ENCODE results near the gene CMTM4.

DNA sequence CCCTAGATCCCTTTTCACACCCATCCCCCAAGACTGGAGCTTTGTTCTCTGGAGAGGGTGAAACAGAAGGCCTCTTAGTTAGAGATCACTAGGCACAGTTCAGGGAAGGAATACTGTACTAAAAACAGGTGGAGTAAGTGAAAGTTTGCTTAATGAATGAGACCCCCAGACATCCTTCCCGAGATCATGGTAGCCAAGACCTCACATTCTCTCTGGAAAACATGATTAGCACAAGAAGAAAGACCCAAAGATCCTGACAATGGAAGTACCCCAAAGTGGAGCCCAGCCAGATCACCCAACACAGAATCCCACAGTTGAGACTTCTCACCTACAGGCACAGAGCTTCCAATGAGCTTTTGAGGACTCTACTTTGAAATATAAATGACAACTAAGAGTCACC, 3.4 kb upstream of the CMTM4 start:
- TF ChIP-seq ZC3H10 (CRISPR knock-in tag; IDR thresholded peaks at IDR 0.05) (no peak), ZFP30 (CRISPR knock-in tag; IDR thresholded peaks at IDR 0.05) (no peak), PATZ1 (CRISPR knock-in tag; IDR thresholded peaks at IDR 0.05; ENCODE audit: borderline replicate concordance) (no peak), RARB (CRISPR knock-in tag; IDR thresholded peaks at IDR 0.05) (no peak), TCF4 (CRISPR knock-in tag; IDR thresholded peaks at IDR 0.05; ENCODE audit: borderline replicate concordance) (no peak), SNAI2 (CRISPR knock-in tag; IDR thresholded peaks at IDR 0.05) (no peak), ZNF70 (CRISPR knock-in tag; IDR thresholded peaks at IDR 0.05) (no peak), OSR1 (CRISPR knock-in tag; IDR thresholded peaks at IDR 0.05) (no peak), ZFP3 (CRISPR knock-in tag; IDR thresholded peaks at IDR 0.05) (no peak)
- TF ChIP-seq, protein P1, sequence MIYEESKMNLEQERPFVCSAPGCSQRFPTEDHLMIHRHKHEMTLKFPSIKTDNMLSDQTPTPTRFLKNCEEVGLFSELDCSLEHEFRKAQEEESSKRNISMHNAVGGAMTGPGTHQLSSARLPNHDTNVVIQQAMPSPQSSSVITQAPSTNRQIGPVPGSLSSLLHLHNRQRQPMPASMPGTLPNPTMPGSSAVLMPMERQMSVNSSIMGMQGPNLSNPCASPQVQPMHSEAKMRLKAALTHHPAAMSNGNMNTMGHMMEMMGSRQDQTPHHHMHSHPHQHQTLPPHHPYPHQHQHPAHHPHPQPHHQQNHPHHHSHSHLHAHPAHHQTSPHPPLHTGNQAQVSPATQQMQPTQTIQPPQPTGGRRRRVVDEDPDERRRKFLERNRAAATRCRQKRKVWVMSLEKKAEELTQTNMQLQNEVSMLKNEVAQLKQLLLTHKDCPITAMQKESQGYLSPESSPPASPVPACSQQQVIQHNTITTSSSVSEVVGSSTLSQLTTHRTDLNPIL (CRISPR knock-in tag; IDR thresholded peaks at IDR 0.05; ENCODE audit: low read depth), result no peak
